NCI-H146 treated with DMSO at 0.1 percent for 48 hours (cell line): ENCODE measurements around the gene RBBP9.
"Not testable (repeated sequence)": the region's sequence is repeated elsewhere in the genome, so short reads cannot be mapped to it uniquely, and the experiment has no call there.

Experiments used
- DNase-seq: peaks from one replicate; lab custom pipeline; 2025; ENCODE audit not compliant: unreplicated experiment; lab: John Stamatoyannopoulos, UW

The RBBP9 gene

DNA sequence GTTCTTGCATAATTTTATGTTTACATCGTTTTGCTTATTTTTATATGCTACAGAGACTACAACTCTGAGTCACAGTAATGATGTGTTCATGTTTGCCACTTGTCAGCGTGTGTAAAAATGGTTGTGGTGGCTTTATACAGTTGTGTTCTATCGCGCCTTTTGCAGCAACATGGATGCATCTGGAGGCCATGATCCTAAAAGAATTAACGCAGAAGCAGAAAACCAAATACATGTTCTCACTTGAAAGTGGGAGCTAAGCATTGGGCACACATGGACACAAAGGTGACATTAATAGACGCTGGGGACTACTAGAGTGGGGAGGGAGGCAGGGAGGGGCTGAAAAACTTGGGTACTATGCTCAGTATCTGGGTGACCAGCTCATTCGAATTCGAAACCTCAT is 9.7 kb upstream of the RBBP9 start:
- DNase-seq = peak; percentile 53

DNA sequence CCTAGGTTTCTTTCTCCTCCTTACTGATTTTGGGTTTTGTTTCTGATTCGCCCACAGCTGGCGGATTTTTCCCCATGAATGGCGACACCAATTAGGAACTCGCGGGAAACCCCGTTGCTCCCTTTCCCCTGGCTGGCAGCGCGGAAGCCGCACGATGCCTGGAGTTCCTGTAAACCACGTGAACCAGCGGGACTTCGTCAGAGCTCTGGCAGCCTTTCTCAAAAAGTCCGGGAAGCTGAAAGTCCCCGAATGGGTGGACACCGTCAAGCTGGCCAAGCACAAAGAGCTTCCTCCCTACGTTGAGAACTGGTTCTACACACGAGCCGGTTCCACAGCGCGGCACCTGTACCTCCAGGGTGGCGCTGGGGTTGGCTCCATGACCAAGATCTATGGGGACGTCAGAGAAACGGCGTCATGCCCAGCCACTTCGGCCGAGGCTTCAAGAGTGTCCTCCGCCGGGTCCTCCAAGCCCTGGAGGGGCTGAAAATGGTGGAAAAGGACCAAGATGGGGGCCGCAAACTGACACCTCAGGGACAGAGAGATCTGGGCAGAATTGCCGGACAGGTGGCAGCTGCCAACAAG is 7.5 kb upstream of the RBBP9 start:
- no peak for DNase-seq

DNA sequence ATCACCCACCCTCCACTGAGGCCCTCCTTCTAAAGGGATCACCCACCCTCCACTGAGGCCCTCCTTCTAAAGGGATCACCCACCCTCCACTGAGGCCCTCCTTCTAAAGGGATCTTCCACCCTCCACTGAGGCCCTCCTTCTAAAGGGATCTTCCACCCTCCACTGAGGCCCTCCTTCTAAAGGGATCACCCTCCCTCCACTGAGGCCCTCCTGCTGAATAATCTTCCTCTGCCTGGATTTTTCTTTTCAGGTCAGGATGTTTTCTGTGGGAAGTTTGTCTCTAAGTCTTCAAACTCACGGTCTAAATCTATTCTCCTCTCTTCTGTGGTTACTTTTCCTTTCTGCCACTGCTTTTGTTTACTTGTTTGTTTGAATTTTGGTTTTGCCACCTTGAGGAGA is 4.6 kb upstream of the RBBP9 start:
- not testable (repeated sequence) for DNase-seq

DNA sequence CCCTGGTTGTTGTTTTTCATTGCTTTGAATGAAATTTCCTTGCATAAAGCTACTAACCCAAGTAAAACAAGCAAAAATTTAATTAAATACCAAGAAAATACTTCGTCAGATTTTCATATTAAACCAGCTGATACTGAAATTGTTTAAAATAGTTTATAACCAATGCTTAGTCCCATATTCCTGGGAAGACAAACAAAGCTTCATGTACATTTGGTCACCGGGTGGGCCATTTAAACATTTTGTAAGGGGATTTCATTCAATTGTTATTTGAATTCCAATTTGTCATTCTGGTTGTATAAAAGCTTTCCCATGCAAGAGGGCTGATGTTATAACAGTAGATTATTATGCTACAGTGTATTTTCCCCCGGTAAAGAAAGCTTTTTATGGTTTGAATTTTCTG is 578 bp upstream of the RBBP9 start:
- no peak for DNase-seq

DNA sequence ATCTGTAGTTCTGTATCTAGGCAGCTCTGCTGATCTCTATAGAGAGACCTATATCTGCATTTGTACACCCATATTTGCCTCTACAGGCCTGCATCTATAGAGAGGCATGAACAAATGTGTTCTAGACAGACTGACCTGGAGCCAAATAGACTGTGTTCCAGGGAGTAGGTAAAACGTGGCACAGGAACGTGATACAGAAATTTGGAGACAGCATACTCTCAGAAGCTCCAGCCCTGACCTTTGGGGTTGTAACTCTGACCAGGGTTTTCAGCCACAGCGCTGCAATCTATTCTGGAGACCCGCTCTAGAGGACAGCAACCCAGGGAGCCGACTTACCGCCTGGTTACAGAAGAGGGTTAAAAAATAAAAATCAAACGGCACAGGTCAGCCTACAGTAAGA is 983 bp downstream of the RBBP9 start:
- peak; percentile 11 for DNase-seq

DNA sequence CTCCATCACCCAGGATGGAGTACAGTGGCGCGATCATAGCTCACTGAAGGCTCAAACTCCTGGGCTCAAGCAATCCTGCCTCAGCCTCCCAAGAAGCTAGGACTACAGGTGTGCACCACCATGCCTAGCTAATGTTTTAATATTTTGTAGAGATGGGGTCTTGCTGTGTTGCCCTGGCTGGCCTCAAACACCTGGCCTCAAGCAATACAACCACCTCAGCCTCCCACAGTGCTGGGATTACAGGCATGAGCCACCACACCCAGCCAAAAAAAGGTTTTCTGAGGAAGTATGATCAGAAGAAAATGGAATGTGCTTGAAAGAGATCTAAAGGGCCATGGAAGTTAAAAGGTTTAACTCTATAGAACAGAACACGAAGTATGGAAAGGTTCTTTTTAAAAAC is 8.7 kb downstream of the RBBP9 start:
- no peak for DNase-seq

DNA sequence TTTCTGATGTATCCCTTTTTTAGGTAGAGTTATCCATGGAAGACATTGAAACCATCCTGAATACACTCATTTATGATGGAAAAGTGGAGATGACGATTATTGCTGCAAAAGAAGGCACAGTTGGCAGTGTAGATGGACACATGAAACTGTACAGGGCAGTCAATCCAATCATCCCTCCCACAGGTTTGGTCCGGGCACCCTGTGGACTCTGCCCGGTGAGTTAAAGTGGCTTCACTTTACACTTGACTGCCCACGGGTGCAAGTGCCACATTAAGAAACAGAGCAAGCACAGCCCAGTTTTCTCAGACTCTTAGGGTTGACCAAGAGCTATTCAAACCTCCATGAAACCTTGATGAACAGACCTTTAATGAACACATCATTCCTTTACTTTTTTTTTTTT is 15.4 kb downstream of the RBBP9 start:
- no peak for DNase-seq

DNA sequence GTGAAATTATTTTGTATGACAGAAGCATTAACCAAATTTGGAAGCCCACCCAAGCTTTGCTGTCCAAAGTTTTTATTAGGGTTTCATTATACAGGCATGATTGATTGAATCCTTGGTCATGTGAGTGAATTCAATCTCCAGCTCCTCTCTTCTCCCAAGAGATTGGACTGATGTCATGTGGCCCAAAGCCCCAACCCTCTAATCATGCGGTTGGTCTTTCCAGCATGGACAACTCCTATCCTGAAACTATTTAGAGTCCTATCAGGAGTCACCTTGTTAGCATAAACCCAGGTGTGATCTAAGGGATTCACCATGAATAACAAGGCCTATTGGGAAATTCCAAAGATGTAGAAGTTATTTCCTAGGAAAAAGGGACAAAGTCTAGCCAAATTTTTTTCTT is 19.2 kb downstream of the RBBP9 start:
- no peak for DNase-seq

DNA sequence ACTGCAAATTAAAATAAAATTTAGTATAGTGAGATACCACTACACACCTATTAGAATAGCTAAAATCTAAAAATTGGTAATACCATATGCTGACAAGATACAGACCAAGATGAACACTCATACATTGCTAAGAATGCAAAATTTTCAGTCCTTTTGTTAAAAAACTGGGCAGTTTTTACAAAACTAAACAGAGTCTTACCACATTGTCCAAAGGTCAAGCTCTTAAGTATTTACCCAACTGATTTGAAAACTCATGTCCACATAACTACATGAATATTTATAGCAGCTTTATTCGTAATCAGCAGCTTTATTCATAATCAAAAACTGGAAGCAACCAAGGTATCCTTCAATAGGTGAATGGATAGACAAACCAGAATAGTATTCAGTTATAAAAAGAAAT is 19.8 kb downstream of the RBBP9 start:
- no peak for DNase-seq

DNA sequence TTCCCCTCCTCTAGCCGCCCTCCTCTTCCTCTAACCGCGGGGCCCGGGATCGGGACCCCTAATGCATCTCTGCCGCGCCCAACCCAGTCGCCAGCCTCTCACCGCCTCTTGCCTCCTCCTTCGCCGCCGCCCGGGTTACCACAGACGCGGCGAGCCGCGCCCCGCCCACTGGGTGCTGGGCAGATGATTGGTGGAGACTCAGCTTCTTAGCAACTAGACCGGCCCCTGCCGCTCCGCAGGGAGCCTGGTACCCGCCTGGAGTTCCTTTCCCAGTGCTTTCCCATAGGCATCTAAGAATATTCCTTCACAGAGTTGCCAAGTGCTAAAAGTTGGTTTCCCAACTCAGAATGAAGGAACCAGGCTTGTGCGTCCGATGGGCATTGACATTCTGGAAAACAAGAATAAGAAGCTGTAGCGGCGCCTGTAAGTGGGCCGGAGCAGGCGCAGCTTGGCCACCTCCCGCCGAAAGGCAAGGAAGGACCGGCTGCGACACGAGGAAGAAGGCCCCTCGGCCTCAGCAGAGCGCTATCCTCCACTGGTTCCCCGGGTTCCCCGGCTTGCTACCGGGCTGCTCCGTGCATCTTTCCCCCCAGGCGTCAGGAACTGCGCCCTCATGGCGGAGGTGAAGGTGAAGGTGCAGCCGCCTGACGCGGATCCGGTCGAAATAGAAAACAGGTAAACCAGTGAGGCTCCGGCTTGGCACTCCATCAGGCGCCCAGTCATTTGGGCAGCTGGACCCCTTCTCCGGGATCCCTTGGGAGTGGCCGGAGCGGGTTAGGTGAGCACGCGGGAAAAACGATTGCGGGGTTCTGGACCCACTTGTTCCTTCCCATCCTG is 29.9 kb downstream of the RBBP9 start, which contains the start of the genes DZANK1 and POLR3F:
Gene DZANK1 (minus strand): TSS at position 137 of the 837 bp plus-strand sequence. CDS start 1,672 bp downstream, outside the sequence.
Gene POLR3F (plus strand): TSS at position 497 of the 837 bp plus-strand sequence. CDS start 117 bp downstream, at position 614.
- DNase-seq = peak; percentile 98

DNA sequence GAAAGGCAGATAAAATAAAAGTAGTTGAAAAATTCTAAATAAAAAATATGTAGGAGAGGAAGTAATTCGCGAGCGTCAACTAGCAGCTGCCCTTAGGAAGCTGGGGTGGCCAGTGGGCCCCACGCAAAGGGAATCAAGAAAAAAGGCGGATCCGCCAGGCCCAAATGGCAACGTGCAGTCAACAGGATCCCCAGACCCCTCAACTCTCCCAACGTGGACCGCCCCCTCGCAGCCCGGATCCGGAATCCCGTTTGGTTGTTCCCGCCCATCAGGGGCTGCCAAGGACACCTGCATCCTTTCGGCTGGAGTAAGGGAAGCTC is 30.5 kb downstream of the RBBP9 start:
- DNase-seq = no peak

DNA sequence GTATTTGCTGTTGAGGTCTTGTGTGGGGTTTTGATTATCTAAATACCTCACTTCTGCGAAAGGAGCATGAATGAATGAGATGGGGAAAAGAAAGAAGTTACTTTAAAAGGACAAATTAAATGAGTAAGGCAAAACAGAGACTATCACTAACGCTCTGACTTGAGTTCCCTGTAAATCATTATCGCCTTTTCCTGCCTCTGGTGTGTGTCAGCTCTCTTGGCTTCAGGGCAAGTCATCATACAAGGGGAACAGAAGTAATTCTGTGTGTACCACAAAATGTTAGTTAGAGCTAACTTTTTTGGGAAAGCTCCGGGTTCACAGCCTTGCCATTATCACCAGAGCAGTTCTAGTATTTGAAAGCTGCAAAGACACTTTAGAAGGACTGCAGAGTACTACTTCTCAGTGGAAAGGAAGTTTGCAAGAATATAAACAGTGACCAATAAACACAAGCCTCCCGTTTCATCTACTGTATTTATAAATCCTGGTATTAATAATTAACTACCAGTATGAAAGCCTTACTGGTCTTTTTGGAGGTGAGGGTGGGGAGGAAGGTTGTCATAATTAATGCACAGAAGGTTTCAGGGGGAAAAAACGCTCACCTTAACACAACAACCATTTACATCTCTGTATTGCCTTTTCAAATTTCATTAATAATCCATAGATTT is 31.4 kb downstream of the RBBP9 start:
- DNase-seq = no peak

DNA sequence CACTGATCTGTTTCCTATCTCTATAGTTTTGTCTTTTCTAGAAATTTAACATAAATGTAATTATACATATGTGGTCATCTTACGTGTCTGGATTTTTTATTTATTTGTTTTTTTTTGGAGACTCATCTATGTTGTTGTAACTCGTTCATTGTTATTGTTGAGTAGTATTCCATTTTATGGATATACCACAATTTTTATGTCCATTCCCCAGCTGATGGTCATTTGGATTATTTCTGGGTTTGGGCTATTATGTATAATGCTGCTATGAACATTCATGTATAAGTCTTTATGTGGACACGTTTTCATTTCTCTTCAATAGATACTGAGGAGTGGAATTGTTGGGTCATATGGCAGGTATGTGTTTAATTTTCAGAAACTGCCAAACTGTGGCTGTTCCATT is 40.4 kb downstream of the RBBP9 start:
- no peak for DNase-seq

DNA sequence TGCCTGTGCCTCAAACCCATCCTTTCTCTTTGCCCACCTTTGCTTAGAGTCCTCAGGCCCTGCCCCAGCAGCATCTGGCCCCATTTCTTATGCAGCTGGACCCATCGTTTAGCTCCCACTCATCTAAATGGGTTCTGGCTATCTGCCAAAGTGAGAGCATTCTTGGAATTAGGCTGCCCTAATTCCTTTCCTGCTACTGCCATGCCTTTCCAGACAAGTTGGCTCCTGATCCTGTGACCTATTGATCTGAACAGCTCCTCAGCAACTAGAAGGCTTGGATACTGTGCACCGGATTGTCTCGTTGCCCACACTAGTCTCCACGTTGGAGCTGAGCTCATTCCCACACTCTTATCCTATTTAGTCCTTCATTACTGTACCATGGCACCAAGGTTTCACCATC is 53.1 kb downstream of the RBBP9 start:
- DNase-seq = peak; percentile 37

DNA sequence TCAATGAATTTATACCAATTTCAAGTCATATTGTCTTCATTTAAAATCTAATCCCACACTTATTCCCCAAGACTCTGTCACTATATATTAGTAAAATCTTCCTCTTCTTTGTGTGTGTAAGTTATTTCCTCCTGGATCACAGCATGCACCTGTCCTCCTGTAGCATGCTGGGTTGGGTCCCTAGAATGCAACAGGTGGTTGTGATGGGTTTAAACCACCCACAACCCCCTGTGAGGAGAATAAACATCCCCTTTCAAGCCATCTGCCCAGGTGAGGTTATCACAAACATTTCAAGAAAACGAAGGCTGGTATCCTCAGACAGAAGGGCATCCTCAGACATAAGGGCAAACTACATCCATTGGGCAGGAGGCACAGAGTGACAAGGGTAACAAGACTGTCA is 56.6 kb downstream of the RBBP9 start:
- peak; percentile 87 for DNase-seq

DNA sequence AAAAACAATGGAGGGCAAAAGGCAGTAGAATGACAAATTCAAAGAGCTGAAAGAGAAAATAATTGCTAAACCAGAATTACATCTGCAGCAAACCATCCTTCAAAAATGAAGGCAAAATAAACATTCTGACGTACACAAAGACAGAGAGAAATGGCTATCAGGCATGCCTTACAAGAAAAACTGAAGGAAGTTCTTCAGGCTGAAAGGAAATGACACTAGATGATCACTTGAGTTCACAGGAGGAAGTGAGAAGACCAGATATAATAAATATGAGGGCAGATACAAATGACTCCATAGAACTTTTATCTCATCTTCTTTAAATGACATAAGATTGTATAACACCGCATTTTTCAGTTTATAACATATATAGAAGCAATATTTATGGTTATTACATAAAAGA is 60.2 kb downstream of the RBBP9 start:
- DNase-seq = no peak
